Measurements from ENCODE around the gene OTULIN. TPM values are rescaled to one million over a fixed set of nuclear protein-coding genes. Genes with fewer than 3 reads are reported as not detected.

The OTULIN gene
- total and polyA plus RNA-seq, 9 donors: 10.0 to 20.2 (median 12.6) TPM

DNA sequence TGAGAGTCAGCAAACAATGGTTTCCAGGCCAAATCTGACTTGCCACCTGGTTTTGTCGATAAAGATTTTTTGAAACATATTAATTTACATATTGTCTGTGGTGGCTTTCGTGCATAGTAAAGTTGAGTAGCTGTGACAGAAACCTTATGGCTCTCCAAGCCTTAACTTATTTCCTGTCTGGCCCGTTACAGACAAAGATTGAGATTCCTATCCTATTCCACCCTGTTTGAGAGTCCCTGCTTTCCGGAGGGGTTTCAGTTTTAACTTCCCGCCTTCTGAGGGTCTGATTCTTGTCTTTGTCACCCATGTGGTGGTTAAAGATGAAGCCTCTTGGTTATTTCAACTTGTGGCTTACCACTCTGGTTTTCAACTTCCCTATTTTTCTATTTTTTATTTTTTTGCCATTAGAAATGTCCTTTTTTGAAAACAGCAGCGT lies 11.4 kb downstream of the OTULIN start:
- DNase-seq: no peak
- Histone ChIP-seq H3K9me3 (replicated peaks; ENCODE audit: control insufficient read depth, low read depth, low read length) (no peaks in the 10 kb centered on the region), H3K27ac (ENCODE audit: low read length) (no peak overlapping the region), H3K27me3 (ENCODE audit: control insufficient read depth, insufficient read depth, low read length) (no peaks in the 10 kb centered on the region), H3K4me1 (ENCODE audit: control insufficient read depth, insufficient read depth, low read length) (peaks cover 5% of the 10 kb centered on the region), H3K36me3 (ENCODE audit: control insufficient read depth, insufficient read depth, low read length) (peaks cover 23% of the 10 kb centered on the region), H3K4me3 (ENCODE audit: low read length) (no peak overlapping the region)
- 84% methylated on average over 2 of the region's 6 CpGs for WGBS (ENCODE audit: insufficient coverage)

DNA sequence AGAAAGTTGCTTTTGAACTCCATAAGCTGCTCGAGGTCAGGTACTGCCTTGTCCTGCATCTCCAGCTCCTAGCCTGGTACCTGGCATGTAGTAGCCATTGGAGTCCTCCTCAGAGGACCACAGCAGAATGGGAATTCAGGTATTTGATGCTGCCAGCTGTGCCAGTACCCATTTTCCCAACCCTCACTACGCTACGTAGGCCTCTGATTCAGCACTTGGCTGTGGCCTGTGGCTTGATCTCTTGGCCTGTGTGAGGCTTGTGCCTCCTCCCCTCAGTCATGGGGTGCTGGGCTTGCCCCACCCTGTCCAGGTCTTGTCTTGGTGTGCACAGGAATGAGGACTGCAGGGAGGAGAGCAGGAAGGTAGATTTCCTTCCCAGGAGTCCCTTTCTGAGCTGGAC lies 11.8 kb downstream of the OTULIN start:
- peaks cover 5% of the 10 kb centered on the region for H3K4me1 ChIP-seq (ENCODE audit: control insufficient read depth, insufficient read depth, low read length)
- 33% methylated on average over 1 of the region's 3 CpGs for WGBS (ENCODE audit: insufficient coverage)
- H3K4me3 ChIP-seq (ENCODE audit: low read length): no peak overlapping the region
- H3K9me3 ChIP-seq (replicated peaks; ENCODE audit: control insufficient read depth, low read depth, low read length): no peaks in the 10 kb centered on the region
- DNase-seq: no peak
- H3K27me3 ChIP-seq (ENCODE audit: control insufficient read depth, insufficient read depth, low read length): no peaks in the 10 kb centered on the region
- H3K36me3 ChIP-seq (ENCODE audit: control insufficient read depth, insufficient read depth, low read length): peaks cover 25% of the 10 kb centered on the region
- no peak overlapping the region for H3K27ac ChIP-seq (ENCODE audit: low read length)

DNA sequence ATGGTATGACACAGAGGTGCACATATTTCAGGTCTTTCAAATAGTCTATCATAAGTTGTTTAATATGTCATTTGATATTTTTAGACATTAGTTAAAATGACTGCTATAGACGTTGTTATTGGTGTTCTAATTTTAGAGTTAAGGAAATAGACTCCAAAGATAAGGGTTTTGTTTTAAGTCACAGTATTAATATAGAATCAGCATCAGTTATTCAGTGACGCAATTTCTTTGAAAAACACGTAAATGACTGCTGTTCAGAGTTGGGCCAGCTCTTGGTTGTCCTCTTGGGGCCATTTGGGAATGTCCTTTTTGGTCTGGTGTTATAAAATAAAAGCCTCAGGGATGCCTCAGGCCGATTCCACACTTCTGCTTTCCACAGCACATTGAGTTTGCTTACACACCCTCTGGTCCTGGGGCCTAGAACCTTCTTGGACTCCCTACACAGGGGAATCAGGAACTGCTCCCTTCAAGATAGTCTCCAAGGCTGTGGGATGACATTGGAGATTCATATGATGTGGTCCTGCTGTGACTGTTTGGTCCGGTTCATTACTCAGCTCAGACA lies 14.3 kb downstream of the OTULIN start:
- Histone ChIP-seq H3K4me1 (ENCODE audit: control insufficient read depth, insufficient read depth, low read length) (peaks cover 5% of the 10 kb centered on the region), H3K27me3 (ENCODE audit: control insufficient read depth, insufficient read depth, low read length) (no peaks in the 10 kb centered on the region), H3K9me3 (replicated peaks; ENCODE audit: control insufficient read depth, low read depth, low read length) (no peaks in the 10 kb centered on the region), H3K27ac (ENCODE audit: low read length) (no peak overlapping the region), H3K4me3 (ENCODE audit: low read length) (no peak overlapping the region), H3K36me3 (ENCODE audit: control insufficient read depth, insufficient read depth, low read length) (peaks cover 37% of the 10 kb centered on the region)
- DNase-seq: no peak
- WGBS (ENCODE audit: insufficient coverage): no CpG with 5 or more reads among the region's 5 CpGs

DNA sequence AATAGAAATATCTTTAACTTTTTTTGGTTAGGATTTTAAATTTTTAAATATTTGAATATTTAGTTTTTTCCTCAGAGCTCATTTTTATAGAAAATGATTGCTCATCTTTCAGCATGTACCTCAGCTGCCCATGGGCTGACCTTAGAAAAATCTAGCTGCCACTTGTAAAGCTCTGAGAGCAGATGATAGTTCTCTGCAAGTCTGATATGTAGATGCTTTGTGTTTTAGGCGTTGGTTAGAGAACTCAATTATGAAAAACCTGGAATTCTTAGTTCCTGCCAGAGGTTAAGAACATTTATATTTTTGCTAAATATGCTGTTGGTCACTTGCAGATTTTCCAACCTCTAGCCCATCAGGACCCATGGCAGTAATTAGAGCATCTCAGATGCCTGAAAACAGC lies 15.1 kb downstream of the OTULIN start:
- no peak overlapping the region for H3K27ac ChIP-seq (ENCODE audit: low read length)
- WGBS (ENCODE audit: insufficient coverage): no CpG with 5 or more reads among the region's 1 CpG

DNA sequence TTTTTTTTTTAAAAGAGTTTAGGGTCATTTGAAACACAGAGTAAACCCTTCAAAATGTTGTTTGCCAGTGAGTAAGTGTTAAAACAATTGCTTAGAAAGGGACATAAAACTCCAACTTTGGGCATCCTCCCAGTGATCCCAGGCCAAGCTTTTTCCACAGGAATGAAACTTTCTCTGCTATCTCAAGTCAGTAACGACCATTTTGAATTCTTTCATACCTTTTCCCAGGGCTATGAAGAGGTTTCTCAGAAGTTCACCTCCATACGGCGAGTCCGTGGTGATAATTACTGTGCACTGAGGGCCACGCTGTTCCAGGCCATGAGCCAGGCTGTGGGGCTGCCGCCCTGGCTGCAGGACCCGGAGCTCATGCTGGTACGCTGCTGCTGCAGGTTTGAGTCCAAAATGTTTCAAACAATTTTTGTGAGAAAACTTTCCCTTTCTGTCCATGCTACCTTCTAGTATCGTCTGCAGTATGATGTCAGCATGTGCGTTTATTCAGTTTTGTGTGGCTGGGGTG lies 16.8 kb downstream of the OTULIN start:
- WGBS (ENCODE audit: insufficient coverage): 90% methylated on average over 8 of the region's 10 CpGs
- Histone ChIP-seq H3K27ac (ENCODE audit: low read length) (no peak overlapping the region), H3K9me3 (replicated peaks; ENCODE audit: control insufficient read depth, low read depth, low read length) (no peaks in the 10 kb centered on the region), H3K27me3 (ENCODE audit: control insufficient read depth, insufficient read depth, low read length) (no peaks in the 10 kb centered on the region), H3K36me3 (ENCODE audit: control insufficient read depth, insufficient read depth, low read length) (peaks cover 42% of the 10 kb centered on the region), H3K4me1 (ENCODE audit: control insufficient read depth, insufficient read depth, low read length) (no peaks in the 10 kb centered on the region), H3K4me3 (ENCODE audit: low read length) (no peak overlapping the region)
- no peak for DNase-seq

More for the DNA sequence above, 15.1 kb downstream of the OTULIN start:
- no peak for DNase-seq
- H3K4me1 ChIP-seq (ENCODE audit: control insufficient read depth, insufficient read depth, low read length): peaks cover 5% of the 10 kb centered on the region
- H3K27me3 ChIP-seq (ENCODE audit: control insufficient read depth, insufficient read depth, low read length): no peaks in the 10 kb centered on the region
- H3K36me3 ChIP-seq (ENCODE audit: control insufficient read depth, insufficient read depth, low read length): peaks cover 40% of the 10 kb centered on the region
- no peak overlapping the region for H3K4me3 ChIP-seq (ENCODE audit: low read length)
- no peaks in the 10 kb centered on the region for H3K9me3 ChIP-seq (replicated peaks; ENCODE audit: control insufficient read depth, low read depth, low read length)

DNA sequence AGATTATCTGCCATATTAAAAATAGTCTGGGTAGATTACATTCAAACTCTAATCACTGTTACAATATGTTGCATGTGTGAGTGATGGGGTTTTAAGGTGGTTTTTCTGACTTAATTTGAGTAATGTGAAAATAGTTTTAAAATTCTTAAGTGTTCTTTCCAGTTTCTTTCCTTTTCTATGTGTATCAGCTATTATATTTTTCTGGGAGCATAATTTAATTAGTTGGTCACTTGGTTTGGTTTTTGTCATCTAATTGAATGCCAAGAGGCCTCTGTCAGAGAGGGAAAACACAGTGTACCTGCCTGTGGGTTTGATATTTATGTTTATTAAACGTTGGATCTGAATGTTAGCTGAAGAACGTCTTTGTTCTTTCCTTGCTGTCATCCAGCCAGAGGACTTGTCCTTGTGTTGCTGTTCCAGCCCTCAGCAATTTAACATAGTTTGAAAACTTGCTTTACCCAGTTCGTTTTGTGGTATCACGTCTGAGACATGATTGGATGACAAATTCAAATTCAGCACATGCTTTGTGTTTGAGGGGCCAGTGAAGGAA lies 19.5 kb downstream of the OTULIN start:
- DNase-seq: no peak
- no peak overlapping the region for H3K4me3 ChIP-seq (ENCODE audit: low read length)
- no peaks in the 10 kb centered on the region for H3K27me3 ChIP-seq (ENCODE audit: control insufficient read depth, insufficient read depth, low read length)
- H3K36me3 ChIP-seq (ENCODE audit: control insufficient read depth, insufficient read depth, low read length): peaks cover 46% of the 10 kb centered on the region
- no peaks in the 10 kb centered on the region for H3K4me1 ChIP-seq (ENCODE audit: control insufficient read depth, insufficient read depth, low read length)
- 73% methylated on average over 2 of the region's 4 CpGs for WGBS (ENCODE audit: insufficient coverage)
- H3K27ac ChIP-seq (ENCODE audit: low read length): no peak overlapping the region
- no peaks in the 10 kb centered on the region for H3K9me3 ChIP-seq (replicated peaks; ENCODE audit: control insufficient read depth, low read depth, low read length)

DNA sequence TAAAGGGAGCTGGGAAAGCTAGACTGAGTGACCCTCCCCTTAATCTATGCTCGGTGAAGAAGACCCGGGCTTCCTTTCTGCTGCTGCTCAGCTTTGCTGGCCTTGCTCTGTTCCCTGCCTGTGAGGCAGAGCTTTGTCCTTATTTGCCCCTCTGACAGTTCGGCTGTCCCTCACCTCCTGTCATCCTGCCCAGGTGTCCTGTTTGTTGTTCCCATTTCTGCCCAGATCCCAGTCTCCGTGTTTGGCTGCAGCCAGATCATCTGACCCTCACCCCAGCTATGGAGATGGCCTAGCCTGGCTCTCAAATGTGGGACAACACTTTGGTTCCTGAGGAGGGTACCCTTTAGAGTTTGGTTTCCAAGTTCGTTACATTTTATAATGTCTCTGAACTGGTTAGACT lies 20.2 kb downstream of the OTULIN start:
- Histone ChIP-seq H3K9me3 (replicated peaks; ENCODE audit: control insufficient read depth, low read depth, low read length) (peaks cover under 1% of the 10 kb centered on the region), H3K27ac (ENCODE audit: low read length) (no peak overlapping the region), H3K27me3 (ENCODE audit: control insufficient read depth, insufficient read depth, low read length) (no peaks in the 10 kb centered on the region), H3K36me3 (ENCODE audit: control insufficient read depth, insufficient read depth, low read length) (peaks cover 48% of the 10 kb centered on the region), H3K4me3 (ENCODE audit: low read length) (no peak overlapping the region), H3K4me1 (ENCODE audit: control insufficient read depth, insufficient read depth, low read length) (no peaks in the 10 kb centered on the region)
- 82% methylated on average over 3 of the region's 5 CpGs for WGBS (ENCODE audit: insufficient coverage)
- no peak for DNase-seq

DNA sequence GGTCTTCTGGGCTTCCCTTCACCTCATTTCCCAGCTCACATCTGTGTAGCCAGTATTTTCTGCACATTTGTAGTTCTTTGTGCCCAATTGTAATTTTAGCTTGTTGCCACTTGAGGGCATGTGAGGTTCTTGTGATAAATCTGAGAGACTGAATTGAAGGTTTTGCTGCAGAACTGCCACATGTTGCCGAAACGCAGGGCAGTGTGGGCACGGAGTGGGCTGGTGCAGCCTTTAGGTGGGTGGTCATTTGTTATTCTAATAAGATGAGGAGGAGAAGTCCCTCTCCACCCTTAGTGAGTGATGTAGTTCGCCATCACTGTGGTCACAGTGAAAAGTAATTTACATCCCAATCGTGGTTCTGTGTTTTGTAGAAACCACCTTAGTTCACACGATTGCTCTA lies 21.2 kb downstream of the OTULIN start:
- DNase-seq: peak; percentile 66
- no peak overlapping the region for H3K27ac ChIP-seq (ENCODE audit: low read length)
- no peaks in the 10 kb centered on the region for H3K4me1 ChIP-seq (ENCODE audit: control insufficient read depth, insufficient read depth, low read length)
- H3K9me3 ChIP-seq (replicated peaks; ENCODE audit: control insufficient read depth, low read depth, low read length): peaks cover 10% of the 10 kb centered on the region
- H3K27me3 ChIP-seq (ENCODE audit: control insufficient read depth, insufficient read depth, low read length): no peaks in the 10 kb centered on the region
- H3K36me3 ChIP-seq (ENCODE audit: control insufficient read depth, insufficient read depth, low read length): peaks cover 53% of the 10 kb centered on the region
- WGBS (ENCODE audit: insufficient coverage): 4% methylated on average over 3 of the region's 6 CpGs
- no peak overlapping the region for H3K4me3 ChIP-seq (ENCODE audit: low read length)

DNA sequence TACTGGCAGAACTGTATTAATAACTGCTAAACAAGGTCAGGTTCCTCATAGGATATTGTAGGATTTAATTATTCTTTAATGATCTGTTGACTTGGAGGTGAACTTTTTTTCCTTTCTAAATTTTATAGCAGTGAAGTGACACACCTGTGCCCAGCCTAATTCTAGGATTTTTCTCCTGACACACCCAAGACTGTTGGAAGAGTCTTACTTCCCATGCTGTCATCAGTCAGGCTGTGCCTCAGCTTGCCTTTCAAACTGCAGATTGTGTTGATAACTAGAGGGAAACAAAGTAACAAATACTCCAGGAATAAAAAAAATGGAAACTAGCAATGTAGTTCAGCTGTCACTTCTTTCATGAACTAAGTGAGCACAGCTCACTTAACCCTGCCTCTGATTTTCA lies 22.0 kb downstream of the OTULIN start:
- H3K9me3 ChIP-seq (replicated peaks; ENCODE audit: control insufficient read depth, low read depth, low read length): peaks cover 11% of the 10 kb centered on the region
- no peaks in the 10 kb centered on the region for H3K4me1 ChIP-seq (ENCODE audit: control insufficient read depth, insufficient read depth, low read length)
- H3K36me3 ChIP-seq (ENCODE audit: control insufficient read depth, insufficient read depth, low read length): peaks cover 52% of the 10 kb centered on the region
- H3K27ac ChIP-seq (ENCODE audit: low read length): no peak overlapping the region
- H3K27me3 ChIP-seq (ENCODE audit: control insufficient read depth, insufficient read depth, low read length): no peaks in the 10 kb centered on the region
- H3K4me3 ChIP-seq (ENCODE audit: low read length): no peak overlapping the region
- DNase-seq: no peak

DNA sequence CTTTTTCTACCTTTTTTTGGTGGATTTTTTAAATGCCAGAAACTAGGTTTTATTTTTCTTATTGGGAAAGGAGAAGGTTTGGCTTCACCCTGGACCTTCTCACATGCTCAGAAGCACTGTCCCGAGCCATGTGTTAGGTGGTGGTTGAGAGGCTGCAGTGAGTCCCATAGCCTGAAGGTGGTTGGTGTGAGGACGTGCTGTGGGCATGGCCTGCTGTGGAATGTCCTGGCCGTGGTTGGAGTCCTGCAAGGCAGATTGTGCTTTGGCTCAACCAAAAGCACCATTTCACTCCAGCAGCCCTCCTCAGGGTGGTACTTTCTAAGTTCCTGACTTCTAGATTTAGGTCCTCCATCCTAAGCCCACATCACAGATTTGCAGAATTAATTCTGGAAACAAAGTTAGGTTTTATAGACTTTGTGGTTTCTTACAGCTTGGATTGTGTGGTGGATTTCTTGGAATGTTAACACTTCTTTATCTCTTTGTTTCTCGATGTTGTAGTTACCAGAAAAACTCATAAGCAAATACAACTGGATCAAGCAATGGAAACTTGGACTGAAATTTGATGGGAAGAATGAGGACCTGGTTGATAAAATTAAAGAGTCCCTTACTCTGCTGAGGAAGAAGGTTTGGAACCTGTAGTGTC lies 22.6 kb downstream of the OTULIN start:
- H3K27ac ChIP-seq (ENCODE audit: low read length): no peak overlapping the region

More for the DNA sequence above, 22.6 kb downstream of the OTULIN start:
- Histone ChIP-seq H3K27me3 (ENCODE audit: control insufficient read depth, insufficient read depth, low read length) (no peaks in the 10 kb centered on the region), H3K9me3 (replicated peaks; ENCODE audit: control insufficient read depth, low read depth, low read length) (peaks cover 11% of the 10 kb centered on the region), H3K4me3 (ENCODE audit: low read length) (no peak overlapping the region), H3K4me1 (ENCODE audit: control insufficient read depth, insufficient read depth, low read length) (no peaks in the 10 kb centered on the region), H3K36me3 (ENCODE audit: control insufficient read depth, insufficient read depth, low read length) (peaks cover 48% of the 10 kb centered on the region)
- whole genome bisulfite sequencing (ENCODE audit: insufficient coverage): 80% methylated on average over 1 of the region's 4 CpGs
- DNase-seq: no peak

Measured in muscle of leg (tissue), 11 donors.